ENCODE results near the gene LRPAP1.

DNA sequence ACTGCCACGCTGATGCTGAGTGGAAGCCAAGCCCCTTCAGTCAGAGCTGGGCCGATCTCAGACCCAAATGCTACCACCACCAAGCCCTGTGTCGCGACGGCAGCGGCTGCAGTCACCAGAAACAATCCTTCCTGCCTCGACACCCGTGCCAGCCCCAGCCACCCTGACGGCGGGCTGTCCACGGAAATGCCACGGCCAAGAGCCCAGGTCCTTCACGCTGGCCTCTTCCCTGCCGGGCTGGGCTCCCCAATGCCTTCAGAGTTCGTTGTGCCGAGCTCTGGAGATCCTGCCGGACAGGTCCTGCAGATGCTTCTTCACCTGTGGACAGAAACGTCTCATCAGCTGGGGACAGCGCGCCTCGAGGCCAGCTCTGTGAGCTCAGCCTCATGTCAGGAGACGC is 19.5 kb downstream of the LRPAP1 start:
- TF ChIP-seq, protein P1, sequence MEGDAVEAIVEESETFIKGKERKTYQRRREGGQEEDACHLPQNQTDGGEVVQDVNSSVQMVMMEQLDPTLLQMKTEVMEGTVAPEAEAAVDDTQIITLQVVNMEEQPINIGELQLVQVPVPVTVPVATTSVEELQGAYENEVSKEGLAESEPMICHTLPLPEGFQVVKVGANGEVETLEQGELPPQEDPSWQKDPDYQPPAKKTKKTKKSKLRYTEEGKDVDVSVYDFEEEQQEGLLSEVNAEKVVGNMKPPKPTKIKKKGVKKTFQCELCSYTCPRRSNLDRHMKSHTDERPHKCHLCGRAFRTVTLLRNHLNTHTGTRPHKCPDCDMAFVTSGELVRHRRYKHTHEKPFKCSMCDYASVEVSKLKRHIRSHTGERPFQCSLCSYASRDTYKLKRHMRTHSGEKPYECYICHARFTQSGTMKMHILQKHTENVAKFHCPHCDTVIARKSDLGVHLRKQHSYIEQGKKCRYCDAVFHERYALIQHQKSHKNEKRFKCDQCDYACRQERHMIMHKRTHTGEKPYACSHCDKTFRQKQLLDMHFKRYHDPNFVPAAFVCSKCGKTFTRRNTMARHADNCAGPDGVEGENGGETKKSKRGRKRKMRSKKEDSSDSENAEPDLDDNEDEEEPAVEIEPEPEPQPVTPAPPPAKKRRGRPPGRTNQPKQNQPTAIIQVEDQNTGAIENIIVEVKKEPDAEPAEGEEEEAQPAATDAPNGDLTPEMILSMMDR (conservative IDR thresholded peaks at IDR 0.05; ENCODE audit: low read length): no peak
- no peak for TF ChIP-seq EZH2phosphoT487 (IDR thresholded peaks at IDR 0.05; ENCODE audit: borderline replicate concordance)
